NCI-H2227 (cell line): ENCODE measurements around the gene ABL2.
"Not testable (repeated sequence)": the region's sequence is repeated elsewhere in the genome, so short reads cannot be mapped to it uniquely, and the experiment has no call there.

Experiments used
- DNase-seq: peaks from one replicate; lab custom pipeline; 2025; ENCODE audit not compliant: unreplicated experiment; lab: John Stamatoyannopoulos, UW

Gene ABL2

GRCh38 chr1:179170468-179170770 is 59.1 kb downstream of the ABL2 start:
- not testable (repeated sequence) for DNase-seq

GRCh38 chr1:179169616-179170467 is 59.6 kb downstream of the ABL2 start:
- no peak for DNase-seq

GRCh38 chr1:179168536-179168935 is 60.9 kb downstream of the ABL2 start:
- DNase-seq, result no peak

- no peak for DNase-seq
Measured at GRCh38 chr1:179167955-179168354, 61.5 kb downstream of the ABL2 start.

GRCh38 chr1:179167418-179167777 is 62.1 kb downstream of the ABL2 start:
- DNase-seq, result no peak

GRCh38 chr1:179166663-179167417 is 62.6 kb downstream of the ABL2 start:
- DNase-seq, result no peak

GRCh38 chr1:179164494-179164893 is 65.0 kb downstream of the ABL2 start:
- no peak for DNase-seq

- no peak for DNase-seq
Measured at GRCh38 chr1:179156708-179157107, 72.8 kb downstream of the ABL2 start.

GRCh38 chr1:179156026-179156425 is 73.5 kb downstream of the ABL2 start:
- DNase-seq, result no peak

GRCh38 chr1:179155615-179156014 is 73.9 kb downstream of the ABL2 start:
- DNase-seq, result no peak

GRCh38 chr1:179154437-179154836 is 75.0 kb downstream of the ABL2 start:
- no peak for DNase-seq

GRCh38 chr1:179153217-179153616 is 76.3 kb downstream of the ABL2 start:
- no peak for DNase-seq

- DNase-seq, result no peak
Measured at GRCh38 chr1:179151908-179152682, 77.4 kb downstream of the ABL2 start.

- no peak for DNase-seq
Measured at GRCh38 chr1:179146911-179147310, 82.6 kb downstream of the ABL2 start.

GRCh38 chr1:179146476-179146875 is 83.0 kb downstream of the ABL2 start:
- DNase-seq, result no peak

- no peak for DNase-seq
Measured at GRCh38 chr1:179145521-179145920, 84.0 kb downstream of the ABL2 start.

- no peak for DNase-seq
Measured at GRCh38 chr1:179144626-179145025, 84.9 kb downstream of the ABL2 start.

- no peak for DNase-seq
Measured at GRCh38 chr1:179143322-179143721, 86.2 kb downstream of the ABL2 start.

- no peak for DNase-seq
Measured at GRCh38 chr1:179142889-179143299, 86.6 kb downstream of the ABL2 start.

- DNase-seq, result no peak
Measured at GRCh38 chr1:179141592-179142251, 87.8 kb downstream of the ABL2 start.

GRCh38 chr1:179138755-179139154 is 90.7 kb downstream of the ABL2 start:
- not testable (repeated sequence) for DNase-seq
